GM19372 (cell line): ENCODE measurements around the gene SLC16A12.

ENCODE experiments used
- ATAC-seq: cut with Tn5 transposase; IDR thresholded peaks from one replicate; pipeline ENCODE4 v1.9.1; 2021; ENCODE audit warnings: mild to moderate bottlenecking, low read depth, moderate library complexity; ENCODE audit not compliant: unreplicated experiment

SLC16A12 gene

DNA sequence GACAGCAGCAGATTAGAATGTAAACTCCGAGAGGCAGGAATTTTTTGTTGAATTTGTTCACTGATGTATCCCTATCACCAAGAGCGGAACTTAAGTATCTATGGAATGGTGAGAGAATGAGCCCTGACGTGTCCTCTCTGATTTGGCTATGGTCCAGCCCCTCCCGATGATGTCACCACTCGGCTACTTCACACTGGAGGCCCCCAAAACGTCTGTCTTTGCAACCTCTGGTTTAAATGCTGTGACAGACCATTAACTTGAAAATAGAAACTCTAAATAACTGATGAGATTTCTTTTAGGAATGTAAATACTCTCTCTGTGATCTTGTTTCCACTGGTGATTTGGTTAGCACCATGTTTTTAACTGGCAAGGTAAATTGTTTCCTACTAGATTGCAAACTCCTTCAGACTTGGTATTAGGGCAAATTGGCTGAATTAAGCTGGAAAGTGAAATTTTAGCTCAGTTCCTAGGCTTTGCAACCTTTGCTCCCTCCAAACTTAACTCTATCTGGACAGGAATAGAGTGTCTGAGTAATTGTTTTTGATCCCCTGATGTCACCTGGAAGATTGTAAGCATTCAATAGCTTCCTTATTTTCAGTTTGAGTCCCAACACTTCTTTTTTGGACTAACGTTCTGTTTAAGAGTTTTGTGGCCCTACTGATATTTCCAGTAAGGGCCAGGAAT lies 19.1 kb downstream of the SLC16A12 start:
- ATAC-seq, result no peak

DNA sequence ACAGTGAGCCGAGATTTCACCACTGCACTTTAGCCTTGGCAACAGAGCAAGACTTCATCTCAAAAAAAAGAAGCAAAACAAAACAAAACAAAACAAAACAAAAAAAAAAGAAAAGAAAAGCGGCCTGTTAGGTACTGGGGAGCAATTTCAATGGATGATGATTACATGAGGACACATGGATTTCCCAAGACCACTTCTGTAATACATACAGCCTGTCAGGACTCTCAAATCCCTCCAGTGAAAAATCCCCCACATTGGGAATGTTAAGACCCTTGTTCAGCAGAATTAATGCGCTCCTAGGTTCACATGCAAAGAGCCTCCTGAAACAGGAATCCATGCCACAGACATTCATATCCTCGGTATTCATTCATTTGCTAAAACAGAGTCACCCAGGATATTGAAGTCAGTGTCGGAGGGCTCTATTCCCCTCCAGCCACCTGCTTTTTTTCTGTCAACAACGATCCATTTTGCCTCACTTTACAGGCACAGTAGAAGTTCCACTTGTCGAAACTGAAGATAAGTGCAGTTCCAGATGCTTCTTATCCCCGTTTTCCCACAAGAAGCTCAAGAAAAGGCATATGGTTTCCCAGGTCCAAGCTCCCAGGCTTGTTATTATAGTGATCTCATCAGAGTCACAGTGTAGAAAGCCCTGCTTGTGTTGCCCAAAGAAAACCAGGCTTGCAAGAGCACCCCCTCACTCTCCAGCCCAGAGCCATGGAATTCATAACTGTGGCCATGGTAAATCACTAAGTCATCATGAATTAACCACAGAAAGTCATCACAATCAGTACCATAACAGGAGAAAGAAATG lies 20.2 kb downstream of the SLC16A12 start:
- no peak for ATAC-seq

DNA sequence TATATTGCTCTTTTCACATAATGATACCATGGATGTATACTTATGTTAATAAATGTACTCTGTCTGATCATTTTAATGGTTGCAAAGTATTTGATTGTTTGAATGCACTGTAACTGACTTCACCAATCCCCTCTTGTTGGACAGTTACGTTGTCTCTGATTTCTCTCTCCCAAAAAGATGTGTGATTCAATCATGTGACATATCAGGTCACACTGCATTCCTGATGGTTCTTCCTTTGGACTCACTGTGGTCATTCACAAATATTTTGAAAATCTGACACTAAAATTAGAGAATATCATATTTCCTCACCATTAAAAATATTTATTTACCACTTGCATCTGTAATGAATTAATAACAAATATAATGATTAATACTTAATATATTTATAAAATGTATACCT lies 22.2 kb downstream of the SLC16A12 start:
- ATAC-seq, result no peak

DNA sequence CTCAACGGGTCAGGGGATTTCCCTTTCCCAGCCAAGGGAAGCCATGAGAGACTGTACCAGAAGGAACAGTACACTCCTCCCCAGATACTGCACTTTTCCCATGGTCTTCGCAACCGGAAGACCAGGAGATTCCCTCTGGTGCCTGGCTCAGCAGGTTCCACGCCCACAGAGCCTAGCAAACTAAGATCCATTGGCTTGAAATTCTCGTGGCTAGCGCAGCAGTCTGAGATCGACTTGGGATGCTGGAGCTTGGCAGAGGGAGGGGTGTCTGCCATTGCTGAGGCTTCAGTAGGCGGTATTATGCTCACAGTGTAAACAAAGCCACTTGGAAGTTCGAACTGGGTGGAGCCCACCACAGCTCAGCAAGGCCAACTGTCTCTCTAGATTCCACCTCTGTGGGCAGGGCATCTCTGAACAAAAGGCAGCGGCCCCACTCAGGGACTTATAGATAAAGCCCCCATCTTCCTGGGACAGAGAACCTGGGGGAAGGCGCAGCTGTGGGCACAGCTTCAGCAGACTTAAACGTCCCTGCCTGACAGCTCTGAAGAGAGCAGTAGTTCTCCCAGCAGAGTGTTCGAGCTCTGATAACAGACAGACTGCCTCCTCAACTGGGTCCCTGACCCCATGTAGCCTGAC lies 29.6 kb downstream of the SLC16A12 start:
- no peak for ATAC-seq

DNA sequence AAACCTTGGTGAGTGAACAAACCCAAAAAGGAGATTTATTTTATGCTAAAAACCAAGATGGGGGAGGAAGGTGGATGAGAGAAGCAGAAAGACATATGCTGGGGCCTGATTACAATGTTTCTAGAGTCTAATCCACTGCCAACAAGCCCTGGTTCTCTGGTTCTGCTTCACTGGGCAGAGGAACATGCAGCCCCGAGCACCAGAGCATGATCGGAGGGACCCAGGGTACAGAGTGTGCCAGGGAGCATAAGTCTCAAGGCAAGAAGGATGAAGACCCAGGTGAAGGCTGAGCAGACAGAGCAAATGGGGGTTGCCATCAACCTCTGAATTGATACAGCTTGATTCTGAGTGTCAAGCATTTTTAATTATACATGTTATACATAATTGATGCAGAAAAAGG lies 30.7 kb downstream of the SLC16A12 start:
- ATAC-seq, result no peak

DNA sequence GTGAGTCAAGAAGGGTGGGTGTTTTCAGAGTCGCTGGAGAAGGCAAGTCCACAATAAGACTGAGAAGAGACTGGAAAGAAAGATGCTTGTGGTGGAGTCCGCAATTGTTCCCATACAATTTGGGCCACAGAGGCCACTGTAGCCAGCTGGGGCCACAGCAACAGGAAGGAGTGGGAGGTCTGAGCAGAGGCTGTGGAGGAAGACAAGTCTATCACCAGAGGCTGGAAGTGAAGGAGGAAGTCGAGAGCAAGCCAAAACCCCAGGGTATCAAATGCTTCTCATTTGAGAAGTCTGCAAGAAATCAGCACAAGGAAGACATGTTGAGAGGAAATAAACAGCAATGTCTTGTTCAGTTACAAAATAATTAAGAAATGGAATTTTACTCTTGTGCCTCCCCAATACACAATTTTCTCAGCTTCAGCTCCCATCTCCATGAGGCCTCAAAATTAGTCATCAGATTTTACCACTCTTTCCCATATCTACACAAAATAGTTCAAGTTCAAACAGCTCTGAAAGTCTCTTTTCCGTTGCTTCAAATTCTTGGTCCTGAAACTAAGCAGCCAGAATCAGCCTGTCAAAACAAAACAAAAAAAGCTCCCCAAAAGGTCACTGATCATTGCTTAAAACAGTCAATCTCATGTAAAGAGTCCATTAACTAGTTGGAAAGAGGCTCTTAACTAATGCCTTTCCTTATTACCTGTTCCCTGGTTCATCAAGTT lies 31.6 kb downstream of the SLC16A12 start:
- no peak for ATAC-seq

DNA sequence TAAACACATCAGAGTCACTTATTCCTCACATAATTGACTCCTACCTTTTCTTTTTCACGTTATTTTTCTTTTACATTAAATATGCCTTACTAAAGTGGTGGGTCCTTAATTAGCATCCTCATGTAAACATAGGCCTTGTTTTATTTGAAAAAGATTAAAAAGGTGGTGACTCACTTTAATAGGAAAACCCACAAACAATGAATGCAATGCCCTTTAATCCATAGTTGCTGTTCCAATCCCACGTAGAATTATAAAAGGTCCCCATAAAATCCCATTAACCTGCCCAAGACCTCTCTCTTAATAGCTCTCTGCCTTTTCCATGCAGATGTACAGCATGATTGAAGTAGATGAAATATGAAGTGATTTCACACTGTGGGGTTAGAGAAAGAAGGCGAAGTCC lies 32.2 kb downstream of the SLC16A12 start:
- no peak for ATAC-seq

DNA sequence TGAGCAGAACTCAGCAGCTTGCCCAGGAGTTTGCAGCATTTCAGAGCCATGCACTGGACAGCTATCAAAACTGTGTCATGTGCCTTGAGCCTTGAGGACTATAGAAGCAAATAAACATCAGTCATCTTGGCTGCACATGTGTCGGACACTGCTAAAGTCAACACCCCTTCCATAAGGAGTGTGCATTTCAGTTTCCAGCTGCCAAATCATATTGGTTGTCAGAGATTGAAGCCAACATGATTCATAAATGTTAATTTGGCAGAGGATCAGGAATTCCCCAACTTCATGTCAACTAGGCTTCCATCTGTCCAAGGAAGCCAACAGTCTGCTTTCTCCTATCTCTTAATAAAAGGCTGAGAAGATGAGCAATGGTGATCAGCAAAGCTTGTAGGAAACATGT lies 32.8 kb downstream of the SLC16A12 start:
- ATAC-seq, result no peak

DNA sequence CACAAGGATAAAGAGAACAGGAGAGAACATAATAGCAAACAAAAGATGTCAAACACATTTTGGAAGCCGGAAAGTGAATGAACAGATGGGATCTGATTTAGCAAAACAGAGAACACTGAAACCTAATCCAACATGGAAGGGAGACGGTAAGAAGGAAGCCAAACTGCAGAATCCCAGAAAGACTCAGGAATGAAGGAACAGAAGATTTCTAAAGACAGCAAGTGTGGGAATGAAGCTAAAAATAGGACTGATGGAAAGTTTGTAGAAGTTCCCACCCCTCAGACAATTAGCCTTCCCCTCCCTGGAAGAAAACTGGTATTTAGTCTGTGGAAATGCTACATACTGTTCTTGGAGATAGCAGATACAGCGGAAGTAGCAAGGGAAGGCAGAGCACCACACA lies 40.8 kb downstream of the SLC16A12 start:
- ATAC-seq, result no peak

DNA sequence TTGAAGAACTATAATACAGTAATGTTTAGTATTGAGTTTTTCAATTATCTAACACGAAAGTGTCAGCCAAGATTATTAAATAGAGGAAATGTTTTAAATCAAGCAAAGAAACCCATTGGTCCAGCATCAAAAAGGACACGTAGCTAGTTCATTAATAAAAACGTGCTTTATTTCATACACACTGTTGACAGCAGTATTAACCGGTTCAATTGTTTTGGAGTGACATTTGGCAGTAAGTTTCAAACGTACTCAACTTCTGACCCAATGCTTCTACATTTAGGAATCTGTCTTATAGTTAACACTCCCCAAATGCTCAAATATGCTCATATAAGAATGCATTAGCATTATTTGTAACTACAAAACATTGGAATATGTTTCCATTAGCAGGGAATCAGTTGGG lies 41.3 kb downstream of the SLC16A12 start:
- ATAC-seq, result no peak

DNA sequence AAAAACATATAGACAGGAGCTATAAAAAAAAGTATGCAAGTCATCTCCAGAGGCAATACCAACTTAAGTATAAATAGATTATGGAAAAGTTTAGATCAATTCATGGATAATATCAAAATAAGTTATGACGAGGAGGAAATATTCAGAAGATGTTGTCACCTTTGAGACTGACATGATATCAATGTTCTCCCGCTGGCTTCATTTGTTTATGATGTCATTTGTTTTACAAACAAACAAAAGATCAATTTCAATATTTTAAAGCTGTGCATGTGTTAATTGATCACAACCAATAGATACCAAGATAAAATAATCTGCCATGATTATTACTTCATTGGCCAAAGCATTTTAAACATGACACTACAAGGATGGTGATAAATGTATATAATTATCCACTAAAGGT lies 43.5 kb downstream of the SLC16A12 start:
- ATAC-seq, result no peak

DNA sequence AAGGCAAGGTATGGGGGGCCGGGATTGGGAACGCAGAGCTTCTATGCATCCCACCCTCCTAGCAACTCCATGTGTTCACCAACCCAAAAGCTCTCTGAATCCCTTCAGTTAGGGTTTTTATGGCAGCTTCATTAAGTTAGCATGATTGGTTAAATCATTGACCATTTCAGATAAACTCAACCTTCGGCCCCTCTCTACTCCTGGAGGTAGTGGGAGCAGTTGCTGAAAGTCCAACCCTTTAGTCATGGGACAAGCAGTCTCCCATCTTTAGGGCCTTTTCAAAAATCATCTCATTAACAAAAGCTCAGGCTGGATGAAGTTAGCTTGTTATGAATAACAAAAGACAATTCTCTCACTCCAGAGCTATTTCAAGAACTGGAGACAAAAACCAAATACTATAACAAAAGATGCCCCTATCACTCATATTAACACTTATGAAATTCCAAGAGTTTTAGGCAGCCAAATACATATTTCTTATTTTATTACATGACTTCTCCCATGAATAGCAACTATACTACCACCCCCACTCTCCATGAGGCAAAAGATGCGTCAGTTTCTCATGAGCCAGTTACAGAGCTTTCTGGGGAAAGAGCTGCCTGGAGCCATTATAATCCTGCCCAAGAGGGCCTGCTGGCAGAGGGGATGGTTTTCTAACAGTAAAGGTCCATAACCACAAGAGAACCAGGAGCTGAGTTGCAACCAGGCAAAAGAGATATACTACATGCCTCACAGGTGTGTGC lies 44.6 kb downstream of the SLC16A12 start:
- ATAC-seq, result no peak

DNA sequence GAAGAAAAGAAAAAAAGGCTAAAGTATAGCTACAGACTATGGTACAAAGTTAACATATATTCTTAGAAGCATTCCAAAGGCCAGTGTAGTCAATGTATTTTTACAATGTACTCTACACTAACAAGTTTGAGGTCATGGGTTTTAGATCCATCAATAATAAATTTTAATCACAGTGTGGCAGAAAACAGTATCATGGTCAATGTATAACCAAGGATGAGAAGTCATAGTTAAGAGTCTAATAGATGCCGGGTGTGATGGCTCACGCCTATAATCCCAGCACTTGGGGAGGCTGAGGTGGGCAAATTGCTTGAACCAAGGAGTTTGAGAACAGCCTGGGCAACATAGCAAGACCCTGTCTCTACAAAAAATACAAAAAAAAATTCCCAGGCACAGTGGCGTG lies 53.1 kb downstream of the SLC16A12 start:
- ATAC-seq, result no peak

DNA sequence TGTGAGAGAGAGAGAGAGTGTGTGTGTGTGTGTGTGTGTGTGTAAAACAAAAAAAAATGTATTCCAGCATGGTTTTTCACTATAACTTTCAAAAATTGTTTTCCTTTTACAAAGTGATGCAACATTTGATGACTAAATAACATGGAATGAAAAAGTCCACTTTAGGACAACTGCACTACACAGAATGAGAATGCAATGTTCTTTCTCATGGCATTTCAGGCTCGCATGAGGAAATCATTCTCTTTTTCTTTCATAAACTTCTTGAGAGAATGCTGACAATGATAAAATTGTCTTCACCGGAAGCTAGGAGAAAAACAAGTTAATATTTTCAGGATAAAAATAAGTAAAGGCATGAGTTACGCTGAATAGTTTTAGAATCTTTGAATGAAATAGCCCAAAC lies 53.7 kb downstream of the SLC16A12 start:
- ATAC-seq, result no peak

DNA sequence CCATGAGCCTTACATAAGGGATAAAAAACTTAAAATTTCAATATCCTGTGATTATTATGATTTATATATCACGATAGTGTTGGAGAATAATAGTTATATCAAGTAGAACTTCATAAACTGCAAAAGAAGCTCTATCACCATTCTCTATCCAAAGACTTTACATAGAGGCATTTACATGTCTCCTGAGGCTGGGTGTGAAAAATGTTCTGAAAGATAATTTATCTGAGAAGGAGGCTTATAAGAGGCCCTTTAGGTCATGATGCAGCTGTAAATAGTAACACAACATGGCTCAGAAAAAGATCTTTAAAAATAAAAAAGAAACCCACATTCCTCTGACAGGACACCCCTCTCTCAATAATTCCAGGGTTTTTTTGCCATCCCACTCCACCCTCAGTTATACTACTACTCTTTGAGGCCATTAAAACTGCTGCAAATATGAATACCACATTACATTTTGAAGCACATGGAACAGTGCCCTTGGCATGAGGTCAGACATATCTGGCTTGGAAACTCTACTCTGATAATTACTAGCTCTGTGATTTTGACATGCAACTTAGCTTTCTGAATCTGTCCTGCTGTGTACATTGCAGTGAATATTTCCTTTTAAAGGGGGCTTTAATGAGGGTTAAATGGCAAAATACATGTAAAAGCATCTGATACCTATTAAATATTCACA lies 55.5 kb downstream of the SLC16A12 start:
- ATAC-seq, result no peak

DNA sequence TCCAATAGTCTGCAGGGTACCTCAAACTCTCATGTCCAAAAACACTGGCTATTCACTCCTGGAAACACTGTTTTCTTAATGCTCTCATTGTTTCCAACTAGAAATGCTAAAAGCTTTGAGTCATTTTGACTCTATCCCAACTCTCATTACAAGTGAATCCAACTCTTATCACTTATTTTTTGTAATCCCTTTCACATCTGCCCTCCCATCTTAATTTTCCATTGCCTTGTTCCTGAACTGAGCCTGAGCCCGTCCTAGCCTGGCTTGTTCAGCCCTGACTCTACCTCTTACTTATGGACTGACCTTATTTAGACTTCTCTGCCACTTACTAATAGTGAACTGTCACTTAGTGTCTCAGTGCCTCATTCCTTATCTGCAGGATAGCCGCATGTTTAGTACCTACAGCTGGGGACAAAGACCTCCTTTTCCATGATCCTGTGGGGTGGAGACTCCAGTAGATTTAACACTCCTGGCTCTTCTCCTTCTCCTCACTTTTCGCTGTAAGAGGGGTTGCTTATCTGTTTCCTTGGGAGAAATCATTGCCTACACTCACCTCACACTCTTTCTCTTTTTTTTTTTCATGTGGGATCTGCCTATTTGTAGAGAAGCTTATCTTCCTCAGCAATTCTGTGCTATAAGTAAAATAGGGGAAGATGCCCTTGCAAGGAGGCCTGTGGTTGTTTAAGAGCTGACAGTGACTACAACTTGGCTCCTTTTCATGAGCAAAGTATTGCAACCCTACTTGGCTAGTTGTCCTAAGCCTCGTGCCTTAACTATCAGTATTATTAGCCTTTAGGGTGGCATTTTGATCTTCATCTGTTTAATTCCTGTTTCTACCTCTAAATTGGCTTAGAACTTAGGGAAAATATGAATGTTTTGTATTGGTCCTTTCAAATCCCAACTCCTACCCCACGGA lies 56.4 kb downstream of the SLC16A12 start:
- ATAC-seq, result no peak

DNA sequence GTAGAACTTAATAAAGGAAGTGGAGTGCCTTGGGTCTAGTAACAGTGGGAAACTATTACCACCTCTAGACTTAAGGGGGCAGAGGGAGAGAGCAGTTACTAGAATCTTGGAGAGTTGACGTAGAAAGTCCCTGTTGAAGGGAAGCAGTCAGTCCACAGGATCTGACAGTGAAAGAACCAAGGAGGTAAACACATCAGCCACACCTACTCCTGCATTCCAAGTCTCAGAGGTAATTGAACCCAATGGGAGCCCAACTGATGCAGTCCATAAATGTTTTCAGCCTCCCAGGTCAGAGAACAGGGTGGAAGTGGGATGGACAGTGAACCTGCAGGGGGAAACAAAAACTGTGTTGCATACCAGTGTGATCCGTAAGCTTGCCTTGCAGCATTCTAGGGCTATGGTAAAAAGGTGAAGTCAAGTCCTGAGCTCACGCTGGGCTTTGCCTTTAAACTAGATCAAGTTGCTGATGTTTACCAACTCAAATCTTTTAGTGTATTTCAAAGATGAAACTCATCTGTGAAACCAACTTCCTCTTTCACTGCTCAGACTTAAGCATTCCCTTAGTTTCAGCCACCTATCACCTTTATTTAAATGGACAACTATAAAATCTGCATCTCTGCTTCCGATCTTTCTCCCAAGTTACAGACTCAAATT lies 57.2 kb downstream of the SLC16A12 start:
- peak; percentile 59 for ATAC-seq

DNA sequence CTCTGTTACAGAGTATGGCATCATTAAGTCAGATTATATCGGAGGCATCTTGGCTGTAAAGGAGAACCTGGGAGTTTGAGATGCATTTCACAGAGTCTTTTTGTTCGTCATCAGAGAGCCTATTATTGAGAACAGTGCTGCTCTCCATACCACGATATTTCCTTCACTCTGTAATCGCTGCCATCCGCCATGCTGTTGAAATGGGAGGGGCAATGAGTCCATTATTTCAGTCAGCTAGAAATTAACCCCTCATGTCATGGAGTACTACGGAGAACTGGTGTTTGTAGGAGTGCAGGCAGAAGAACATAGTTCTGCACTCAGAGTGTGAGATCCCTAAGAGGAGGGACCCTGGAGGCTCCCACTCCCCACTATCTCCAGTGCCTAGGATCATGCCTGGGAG lies 59.2 kb downstream of the SLC16A12 start:
- no peak for ATAC-seq
